Measurements from ENCODE around the gene C14orf132. TPM values are rescaled to one million over a fixed set of nuclear protein-coding genes. Genes with fewer than 3 reads are reported as not detected.

The C14orf132 gene
- total RNA-seq, 2 donors from 2014 or later: 12.3 to 21.9 TPM

DNA sequence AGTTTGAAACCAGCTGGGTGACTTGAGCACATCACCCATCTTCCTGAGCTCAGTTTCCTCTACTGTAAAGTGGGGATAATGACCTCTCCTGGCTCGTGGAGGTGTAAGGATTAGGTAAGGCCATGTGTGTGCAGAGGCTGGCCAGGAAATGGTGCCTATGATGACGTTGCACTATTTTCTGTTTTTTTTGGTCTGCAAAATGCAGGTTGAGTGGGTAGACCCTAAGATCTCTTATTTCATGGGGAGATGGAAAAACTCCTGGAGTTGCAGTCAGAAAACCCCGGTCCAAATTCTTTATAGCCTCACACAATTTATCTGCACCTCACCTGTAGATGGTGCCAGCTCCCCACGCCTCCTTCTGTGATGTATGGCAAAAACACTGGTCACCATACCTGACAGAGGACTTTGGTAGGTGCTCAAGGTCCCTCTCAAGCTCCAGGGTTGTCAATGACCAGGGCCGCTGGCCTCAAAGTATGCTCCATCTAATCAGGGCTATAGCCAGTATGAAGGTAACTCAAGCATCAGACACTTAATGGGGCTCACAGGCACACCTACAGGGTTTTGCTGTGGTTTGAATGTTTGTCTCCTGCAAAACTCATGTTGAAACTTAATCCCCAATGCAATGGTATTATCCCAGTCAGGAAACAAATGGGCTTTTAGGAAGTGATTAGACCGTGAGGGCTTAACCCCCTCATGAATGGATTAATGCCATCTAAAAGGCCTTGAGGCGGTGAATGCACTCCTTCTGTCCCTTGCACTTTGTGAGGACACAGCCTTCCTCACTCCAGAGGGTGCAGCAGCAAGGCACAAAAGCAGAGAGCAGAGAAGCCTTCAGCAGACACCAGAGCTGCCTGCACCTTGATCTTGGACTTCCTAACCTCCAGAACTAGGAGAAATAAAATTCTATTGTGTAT is 17.6 kb downstream of the C14orf132 start:
- no peak overlapping the region for H3K4me3 Mint-ChIP-seq
- Histone ChIP-seq H3K9me3 (ENCODE audit: control insufficient read depth, low read length) (no peaks in the 10 kb centered on the region), H3K9ac (ENCODE audit: extremely low read depth, low read length, poor library complexity, severe bottlenecking) (no peak overlapping the region), H3K27me3 (ENCODE audit: control insufficient read depth, insufficient read depth, low read length, poor library complexity, severe bottlenecking) (no peaks in the 10 kb centered on the region), H3K4me1 (ENCODE audit: control insufficient read depth, insufficient read depth, low read length) (no peaks in the 10 kb centered on the region), H3K27ac (ENCODE audit: low read depth, low read length) (no peak overlapping the region), H3K4me3 (ENCODE audit: low read length) (no peak overlapping the region), H3K36me3 (ENCODE audit: control insufficient read depth, insufficient read depth, low read length) (no peaks in the 10 kb centered on the region)
- H3K36me3 Mint-ChIP-seq (ENCODE audit: low read depth): peaks cover 2% of the 10 kb centered on the region
- 92 to 94% methylated on average over 5 to 7 of the region's 7 CpGs for WGBS, 2 experiments (ENCODE audit: insufficient coverage in 1 of 2, insufficient read length in 1 of 2)
- DNase-seq: peak; percentile 73
- no peaks in the 10 kb centered on the region for H3K4me1 Mint-ChIP-seq
- no peak overlapping the region for H3K27ac Mint-ChIP-seq
- no peaks in the 10 kb centered on the region for H3K9me3 Mint-ChIP-seq
- TF ChIP-seq, protein P1, sequence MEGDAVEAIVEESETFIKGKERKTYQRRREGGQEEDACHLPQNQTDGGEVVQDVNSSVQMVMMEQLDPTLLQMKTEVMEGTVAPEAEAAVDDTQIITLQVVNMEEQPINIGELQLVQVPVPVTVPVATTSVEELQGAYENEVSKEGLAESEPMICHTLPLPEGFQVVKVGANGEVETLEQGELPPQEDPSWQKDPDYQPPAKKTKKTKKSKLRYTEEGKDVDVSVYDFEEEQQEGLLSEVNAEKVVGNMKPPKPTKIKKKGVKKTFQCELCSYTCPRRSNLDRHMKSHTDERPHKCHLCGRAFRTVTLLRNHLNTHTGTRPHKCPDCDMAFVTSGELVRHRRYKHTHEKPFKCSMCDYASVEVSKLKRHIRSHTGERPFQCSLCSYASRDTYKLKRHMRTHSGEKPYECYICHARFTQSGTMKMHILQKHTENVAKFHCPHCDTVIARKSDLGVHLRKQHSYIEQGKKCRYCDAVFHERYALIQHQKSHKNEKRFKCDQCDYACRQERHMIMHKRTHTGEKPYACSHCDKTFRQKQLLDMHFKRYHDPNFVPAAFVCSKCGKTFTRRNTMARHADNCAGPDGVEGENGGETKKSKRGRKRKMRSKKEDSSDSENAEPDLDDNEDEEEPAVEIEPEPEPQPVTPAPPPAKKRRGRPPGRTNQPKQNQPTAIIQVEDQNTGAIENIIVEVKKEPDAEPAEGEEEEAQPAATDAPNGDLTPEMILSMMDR (conservative IDR thresholded peaks at IDR 0.05): peak; percentile 65
- H3K27me3 Mint-ChIP-seq (ENCODE audit: insufficient read depth): no peaks in the 10 kb centered on the region

DNA sequence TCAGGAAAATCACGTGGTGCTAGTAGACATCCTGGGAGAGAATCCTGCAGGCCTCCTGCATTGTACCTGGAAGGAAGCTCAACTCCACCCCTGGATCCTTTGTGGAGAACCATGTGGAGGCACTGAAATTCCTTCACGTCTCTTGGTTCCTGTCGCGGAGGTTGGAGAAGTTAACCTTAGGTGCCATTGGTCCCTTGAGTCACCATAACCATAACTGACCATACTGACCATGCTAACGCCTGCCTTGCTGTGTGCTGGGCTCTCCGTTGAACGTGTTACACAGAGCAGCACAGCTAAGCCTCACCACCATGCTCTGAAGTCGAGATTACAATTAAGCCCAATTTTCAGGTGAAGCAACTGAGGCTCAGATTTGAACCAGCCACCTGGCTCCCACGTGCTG is 18.6 kb downstream of the C14orf132 start:
- WGBS, 2 experiments (ENCODE audit: insufficient coverage in 1 of 2, insufficient read length in 1 of 2): 95 to 97% methylated on average over 9 of the region's 9 CpGs
- Histone ChIP-seq H3K36me3 (ENCODE audit: control insufficient read depth, insufficient read depth, low read length) (no peaks in the 10 kb centered on the region), H3K9me3 (ENCODE audit: control insufficient read depth, low read length) (no peaks in the 10 kb centered on the region), H3K27me3 (ENCODE audit: control insufficient read depth, insufficient read depth, low read length, poor library complexity, severe bottlenecking) (no peaks in the 10 kb centered on the region), H3K4me1 (ENCODE audit: control insufficient read depth, insufficient read depth, low read length) (no peaks in the 10 kb centered on the region), H3K9ac (ENCODE audit: extremely low read depth, low read length, poor library complexity, severe bottlenecking) (no peak overlapping the region), H3K27ac (ENCODE audit: low read depth, low read length) (no peak overlapping the region), H3K4me3 (ENCODE audit: low read length) (no peak overlapping the region)
- no peaks in the 10 kb centered on the region for H3K27me3 Mint-ChIP-seq (ENCODE audit: insufficient read depth)
- DNase-seq: peak; percentile 12
- H3K9me3 Mint-ChIP-seq: no peaks in the 10 kb centered on the region
- TF ChIP-seq, protein P1 (conservative IDR thresholded peaks at IDR 0.05): no peak
- H3K36me3 Mint-ChIP-seq (ENCODE audit: low read depth): no peaks in the 10 kb centered on the region
- H3K4me1 Mint-ChIP-seq: no peaks in the 10 kb centered on the region
- no peak overlapping the region for H3K4me3 Mint-ChIP-seq
- H3K27ac Mint-ChIP-seq: no peak overlapping the region

DNA sequence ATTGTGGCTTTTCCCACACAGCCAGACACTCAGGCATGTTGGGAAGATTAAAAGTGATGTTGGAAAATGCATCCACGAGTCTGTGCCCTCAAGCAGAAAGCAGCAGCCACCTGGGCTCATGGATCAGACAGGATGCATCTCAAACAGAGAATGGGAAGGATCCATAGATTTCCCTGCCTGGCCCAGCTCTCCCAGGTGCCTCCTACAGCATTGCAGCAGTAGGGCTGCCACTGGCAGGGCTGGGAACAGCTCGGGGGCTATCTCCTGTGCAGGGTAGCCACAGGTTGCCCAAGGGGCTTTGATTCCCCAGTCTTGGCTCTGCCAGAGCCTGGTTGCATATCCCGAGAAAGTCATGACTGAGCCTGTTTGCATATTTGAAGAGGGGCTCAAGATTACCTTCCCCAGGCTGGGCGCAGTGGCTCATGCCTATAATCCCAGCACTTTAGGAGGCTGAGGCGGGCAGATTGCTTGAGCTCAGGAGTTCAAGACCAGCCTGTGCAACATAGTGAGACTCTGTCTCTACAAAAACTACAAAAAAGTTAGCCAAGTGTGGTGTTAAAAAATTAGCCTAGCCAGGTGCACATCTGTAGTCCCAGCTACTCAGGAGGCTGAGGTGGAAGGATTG is 19.5 kb downstream of the C14orf132 start:
- Mint-ChIP-seq H3K4me3 (no peak overlapping the region), H3K4me1 (no peaks in the 10 kb centered on the region), H3K36me3 (ENCODE audit: low read depth) (no peaks in the 10 kb centered on the region), H3K9me3 (no peaks in the 10 kb centered on the region), H3K27ac (no peak overlapping the region), H3K27me3 (ENCODE audit: insufficient read depth) (no peaks in the 10 kb centered on the region)
- Histone ChIP-seq H3K4me1 (ENCODE audit: control insufficient read depth, insufficient read depth, low read length) (no peaks in the 10 kb centered on the region), H3K9me3 (ENCODE audit: control insufficient read depth, low read length) (no peaks in the 10 kb centered on the region), H3K4me3 (ENCODE audit: low read length) (no peak overlapping the region), H3K9ac (ENCODE audit: extremely low read depth, low read length, poor library complexity, severe bottlenecking) (no peak overlapping the region), H3K36me3 (ENCODE audit: control insufficient read depth, insufficient read depth, low read length) (no peaks in the 10 kb centered on the region), H3K27me3 (ENCODE audit: control insufficient read depth, insufficient read depth, low read length, poor library complexity, severe bottlenecking) (no peaks in the 10 kb centered on the region), H3K27ac (ENCODE audit: low read depth, low read length) (no peak overlapping the region)
- TF ChIP-seq, protein P1 (conservative IDR thresholded peaks at IDR 0.05): no peak
- peak; percentile 28 for DNase-seq
- 91 to 93% methylated on average over 4 to 5 of the region's 5 CpGs for whole genome bisulfite sequencing, 2 experiments (ENCODE audit: insufficient coverage in 1 of 2, insufficient read length in 1 of 2)

All from endodermal cell (in vitro differentiated cells).